ENCODE results near the gene BMPR1B. TPM values are rescaled to one million over a fixed set of nuclear protein-coding genes. Genes with fewer than 3 reads are reported as not detected.

Gene BMPR1B
- total RNA-seq, 2 donors from 2014 or later, result 28.6 to 59.8 TPM

DNA sequence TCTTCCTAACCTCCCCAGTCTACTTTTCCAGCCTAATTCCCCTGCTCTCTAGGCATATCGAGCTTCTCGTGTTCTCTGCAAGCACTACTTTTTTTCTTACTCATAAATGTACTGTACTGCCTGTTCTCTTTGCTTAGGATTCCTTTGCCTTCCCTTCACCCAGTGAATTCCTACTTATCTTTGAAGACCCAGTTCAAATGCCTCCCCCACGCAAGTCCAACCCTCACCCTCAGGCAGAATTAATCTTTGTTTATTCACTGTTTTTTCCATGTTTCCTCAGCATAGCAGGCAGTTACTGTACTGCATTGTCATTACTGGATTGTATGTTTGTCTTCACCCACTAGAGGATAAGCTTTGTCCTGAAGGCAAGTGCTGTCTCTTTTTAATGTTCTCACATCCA, 287.7 kb downstream of the BMPR1B start:
- H3K27me3 ChIP-seq (replicated peaks; ENCODE audit: insufficient read depth), result no peaks in the 10 kb centered on the region
- no peak overlapping the region for H3K4me3 ChIP-seq
- no peaks in the 10 kb centered on the region for H3K4me1 ChIP-seq (replicated peaks)
- DNase-seq (ENCODE audit: low spot score), result no peak
- intact Hi-C loops (cut with DNase I), result no loop called here
- H3K27ac ChIP-seq, result no peak overlapping the region
- TF ChIP-seq POLR2A (IDR thresholded peaks at IDR 0.05), result no peak
- TF ChIP-seq, protein P1, sequence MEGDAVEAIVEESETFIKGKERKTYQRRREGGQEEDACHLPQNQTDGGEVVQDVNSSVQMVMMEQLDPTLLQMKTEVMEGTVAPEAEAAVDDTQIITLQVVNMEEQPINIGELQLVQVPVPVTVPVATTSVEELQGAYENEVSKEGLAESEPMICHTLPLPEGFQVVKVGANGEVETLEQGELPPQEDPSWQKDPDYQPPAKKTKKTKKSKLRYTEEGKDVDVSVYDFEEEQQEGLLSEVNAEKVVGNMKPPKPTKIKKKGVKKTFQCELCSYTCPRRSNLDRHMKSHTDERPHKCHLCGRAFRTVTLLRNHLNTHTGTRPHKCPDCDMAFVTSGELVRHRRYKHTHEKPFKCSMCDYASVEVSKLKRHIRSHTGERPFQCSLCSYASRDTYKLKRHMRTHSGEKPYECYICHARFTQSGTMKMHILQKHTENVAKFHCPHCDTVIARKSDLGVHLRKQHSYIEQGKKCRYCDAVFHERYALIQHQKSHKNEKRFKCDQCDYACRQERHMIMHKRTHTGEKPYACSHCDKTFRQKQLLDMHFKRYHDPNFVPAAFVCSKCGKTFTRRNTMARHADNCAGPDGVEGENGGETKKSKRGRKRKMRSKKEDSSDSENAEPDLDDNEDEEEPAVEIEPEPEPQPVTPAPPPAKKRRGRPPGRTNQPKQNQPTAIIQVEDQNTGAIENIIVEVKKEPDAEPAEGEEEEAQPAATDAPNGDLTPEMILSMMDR (IDR thresholded peaks at IDR 0.05), result no peak
- TF ChIP-seq POLR2AphosphoS5 (IDR thresholded peaks at IDR 0.05), result no peak
- 11% methylated on average over 3 of the region's 3 CpGs for WGBS
- H3K36me3 ChIP-seq, result no peaks in the 10 kb centered on the region
- no peaks in the 10 kb centered on the region for H3K9me3 ChIP-seq

DNA sequence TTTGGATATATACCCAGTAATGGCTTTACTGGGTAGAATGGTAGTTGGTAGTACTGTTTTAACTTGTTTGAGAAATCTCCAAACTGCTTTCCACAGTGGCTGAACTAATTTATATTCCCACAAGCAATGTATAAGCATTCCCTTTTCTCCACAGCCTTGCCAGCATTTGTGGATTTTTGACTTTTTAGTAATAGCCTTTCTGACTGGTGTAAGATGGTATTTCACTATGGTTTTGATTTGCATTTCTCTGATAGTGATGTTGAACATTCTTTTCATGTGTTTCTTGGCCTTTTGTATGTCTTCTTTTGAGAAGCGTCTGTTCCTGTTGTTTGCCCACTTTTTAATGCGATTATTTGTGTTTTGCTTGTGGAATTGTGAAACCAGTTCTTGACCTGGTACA, 290.5 kb downstream of the BMPR1B start:
- WGBS, result 75% methylated on average over 2 of the region's 2 CpGs
- DNase-seq (ENCODE audit: low spot score), result no peak

DNA sequence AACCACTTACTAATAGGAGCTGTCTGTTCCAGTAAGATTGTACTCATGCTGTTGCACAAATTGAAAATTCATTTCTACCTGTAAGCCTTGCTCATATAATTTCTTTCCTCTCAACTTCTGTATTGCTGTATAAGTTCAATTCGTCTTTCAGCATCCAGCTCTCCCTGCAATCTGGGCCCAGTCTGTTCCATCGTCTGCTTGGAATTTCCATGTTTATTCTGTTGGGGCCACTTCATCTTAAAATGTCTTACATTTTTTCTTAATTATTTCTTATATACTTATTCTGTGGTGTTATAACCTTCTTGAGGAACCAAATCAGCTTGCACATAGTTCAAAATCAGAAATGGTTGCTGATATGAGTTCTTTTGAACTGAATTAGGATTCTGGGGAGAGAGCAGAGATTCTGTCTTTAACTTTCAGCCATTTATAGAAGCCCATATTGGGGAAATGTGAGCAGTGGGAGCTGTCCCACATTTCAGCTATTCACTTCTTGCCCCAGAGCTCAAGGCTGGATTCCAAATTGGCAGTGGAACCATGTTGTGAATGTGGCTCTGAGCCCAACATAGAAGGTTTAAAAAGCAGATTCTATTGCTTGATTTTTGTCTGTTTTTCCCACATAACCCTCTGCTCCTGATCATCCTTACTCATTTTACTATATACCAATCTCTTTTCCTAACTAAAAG, 291.9 kb downstream of the BMPR1B start:
- Histone ChIP-seq H3K36me3 (no peaks in the 10 kb centered on the region), H3K4me1 (replicated peaks) (no peaks in the 10 kb centered on the region), H3K27ac (no peak overlapping the region), H3K9me3 (no peaks in the 10 kb centered on the region), H3K4me3 (no peak overlapping the region), H3K27me3 (replicated peaks; ENCODE audit: insufficient read depth) (no peaks in the 10 kb centered on the region)
- 60% methylated on average over 2 of the region's 2 CpGs for WGBS
- DNase-seq (ENCODE audit: low spot score), result no peak
- intact Hi-C loops (cut with DNase I), result no loop called here
- TF ChIP-seq POLR2AphosphoS5 (IDR thresholded peaks at IDR 0.05) (no peak), POLR2A (IDR thresholded peaks at IDR 0.05) (no peak)
- TF ChIP-seq, protein P1 (IDR thresholded peaks at IDR 0.05), result no peak

More for the DNA sequence above, 290.5 kb downstream of the BMPR1B start:
- intact Hi-C loops (cut with DNase I), result no loop called here
- no peak overlapping the region for H3K4me3 ChIP-seq
- no peaks in the 10 kb centered on the region for H3K4me1 ChIP-seq (replicated peaks)
- no peaks in the 10 kb centered on the region for H3K27me3 ChIP-seq (replicated peaks; ENCODE audit: insufficient read depth)
- no peaks in the 10 kb centered on the region for H3K36me3 ChIP-seq
- no peaks in the 10 kb centered on the region for H3K9me3 ChIP-seq
- TF ChIP-seq POLR2AphosphoS5 (IDR thresholded peaks at IDR 0.05), result no peak
- TF ChIP-seq, protein P1 (IDR thresholded peaks at IDR 0.05), result no peak
- H3K27ac ChIP-seq, result no peak overlapping the region

DNA sequence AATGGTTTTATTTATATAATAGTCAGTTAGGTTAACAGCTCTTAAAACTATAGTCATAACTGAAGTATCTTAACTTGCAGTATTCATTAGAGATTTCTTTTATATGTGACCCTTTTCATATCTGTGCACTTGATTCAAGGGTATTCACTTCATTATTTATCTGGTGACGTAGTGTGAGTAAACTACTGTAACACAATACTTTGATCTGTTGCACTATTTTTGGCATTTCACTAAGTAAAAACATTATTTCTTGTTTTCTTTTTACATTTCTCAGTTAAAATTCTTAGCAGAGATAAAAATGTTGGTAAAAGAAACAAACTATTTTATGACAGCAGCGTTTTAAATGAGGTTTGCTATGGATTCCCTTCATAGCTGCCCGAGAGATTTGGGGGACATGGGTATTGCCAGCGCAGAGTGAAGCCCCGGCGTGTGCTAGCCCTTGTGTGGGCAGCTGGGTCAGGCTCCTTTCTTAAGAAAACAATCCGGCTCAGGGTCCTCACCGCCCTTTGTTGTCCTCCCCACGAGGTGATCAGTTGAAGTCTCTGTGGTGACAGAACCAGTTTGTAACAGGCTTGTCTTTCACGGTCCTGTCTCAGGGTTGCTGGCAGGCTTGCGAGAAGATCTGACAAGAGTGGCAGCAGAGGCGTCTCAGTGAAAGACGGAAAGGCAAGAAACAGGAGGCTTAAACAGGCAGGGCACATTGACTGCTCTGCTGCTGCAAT, 293.4 kb downstream of the BMPR1B start:
- intact Hi-C loops (cut with DNase I), result no loop called here

More for the DNA sequence above, 293.4 kb downstream of the BMPR1B start:
- 39% methylated on average over 13 of the region's 13 CpGs for WGBS
- Histone ChIP-seq H3K4me3 (no peak overlapping the region), H3K4me1 (replicated peaks) (no peaks in the 10 kb centered on the region), H3K9me3 (no peaks in the 10 kb centered on the region), H3K27me3 (replicated peaks; ENCODE audit: insufficient read depth) (no peaks in the 10 kb centered on the region), H3K27ac (peak overlapping the region in 1 of 2 donors; percentile 63), H3K36me3 (no peaks in the 10 kb centered on the region)
- peak; percentile 43 for DNase-seq (ENCODE audit: low spot score)
- TF ChIP-seq, protein P1 (IDR thresholded peaks at IDR 0.05), result no peak
- TF ChIP-seq POLR2AphosphoS5 (IDR thresholded peaks at IDR 0.05), result peak; percentile 37

All from prostate gland (tissue), 2 donors.